Lower leg skin (tissue), 3 donors: ENCODE measurements around the gene OPA3.

Source experiments
- CTCF ChIP-seq, 3 donors: fragments of 450-650 bp; IDR thresholded peaks; one replicate each; pipeline ENCODE4 v1.5.1; 2016; ENCODE audit warnings: antibody characterized with exemption in 3 of 3, mild to moderate bottlenecking in 3 of 3, moderate library complexity in 2 of 3
- POLR2A ChIP-seq, 2 donors: fragments of 450-650 bp; IDR thresholded peaks; one replicate each; pipeline ENCODE4 v1.6.1; 2016 to 2017; ENCODE audit warnings: antibody characterized with exemption in 2 of 2, mild to moderate bottlenecking in 1 of 2, moderate library complexity in 1 of 2

GRCh38 chr19:45613926-45614725, 29.5 kb upstream of the OPA3 start:
- TF ChIP-seq CTCF (IDR thresholded peaks at IDR 0.05) (no peak), POLR2A (IDR thresholded peaks at IDR 0.05) (no peak)
